Measurements from ENCODE around the gene ALG2. TPM values are rescaled to one million over a fixed set of nuclear protein-coding genes. Genes with fewer than 3 reads are reported as not detected.

ALG2 gene
- total and polyA plus RNA-seq, 2 of the 4 experiments (the other 2 are of a cell fraction), result 36.4 to 38.4 TPM

- no peak overlapping the region for H4K5ac ChIP-seq (ENCODE audit: low read depth, low read length)
- no peak overlapping the region for H3K14ac ChIP-seq (replicated peaks; ENCODE audit: low read depth, low read length)
- H3K4me3 ChIP-seq (ENCODE audit: insufficient read depth, low read depth, low read length), result no peak overlapping the region
- dilution Hi-C loops (cut with HindIII; ENCODE audit: low sequenced_read_pairs, unreplicated experiment) (no loop called here), intact Hi-C loops (cut with micrococcal nuclease) (loop anchor here (1.0 to 10.0 kb wide), 7 partner anchors 81 to 1329 kb away; partner anchors contain the start of gene STX17), in situ Hi-C loops (cut with MboI; ENCODE audit: low sequenced_read_pairs) (loop anchor here (25.0 kb wide), 3 partner anchors 547 to 947 kb away; partner anchors contain the start of gene NR4A3)
- no peaks in the 10 kb centered on the region for H3K27me3 ChIP-seq (ENCODE audit: control insufficient read depth, insufficient read depth, low read length)
- POLR2A ChIA-PET (ENCODE audit: unreplicated experiment), result no interaction called here
- H3K36me3 ChIP-seq (ENCODE audit: control insufficient read depth, insufficient read depth, low read length), result no peaks in the 10 kb centered on the region
- no peak overlapping the region for H3K4me2 ChIP-seq (ENCODE audit: low read depth, low read length)
- no peak overlapping the region for H3K56ac ChIP-seq (ENCODE audit: extremely low read depth, insufficient read depth, low read length)
- no peak overlapping the region for H3K4ac ChIP-seq (ENCODE audit: low read depth, low read length)
- H2AK9ac ChIP-seq (replicated peaks; ENCODE audit: low read depth, low read length, poor library complexity), result no peak overlapping the region
- H2AFZ ChIP-seq (replicated peaks; ENCODE audit: low read length, poor library complexity), result no peak overlapping the region
- no peak overlapping the region for H3K27ac ChIP-seq (ENCODE audit: insufficient read depth, low read length)
- no peak overlapping the region for H2BK5ac ChIP-seq (ENCODE audit: low read depth, low read length, poor library complexity, severe bottlenecking)
- ATAC-seq (ENCODE audit: low read depth) (no peak), DNase-seq (no peak)
- H3K79me1 ChIP-seq (ENCODE audit: low read depth in 1 of 2, low read length in 2 of 2), result no peaks in the 10 kb centered on the region
- CTCF ChIA-PET, result interaction anchor here (0.5 to 0.6 kb wide), 2 partner anchors 904 to 1030 kb away, joined by 3 to 4 read pairs; no protein-coding TSS in a partner anchor
- H4K8ac ChIP-seq (ENCODE audit: low read depth in 2 of 2, low read length in 2 of 2), result no peak overlapping the region
- no peak overlapping the region for H3K23ac ChIP-seq (ENCODE audit: low read depth, low read length)
- H4K20me1 ChIP-seq (ENCODE audit: insufficient read depth, low read length), result no peaks in the 10 kb centered on the region
- no peak overlapping the region for H3K18ac ChIP-seq (ENCODE audit: low read depth, low read length)
- no peak overlapping the region for H2BK20ac ChIP-seq (ENCODE audit: low read depth, low read length)
- H2BK120ac ChIP-seq (ENCODE audit: low read depth, low read length), result no peak overlapping the region
- H3K9me1 ChIP-seq (ENCODE audit: insufficient read depth, low read length), result peaks cover 2% of the 10 kb centered on the region; the same call in 1 of the 2 replicates
- BruUV-seq (replicated peaks), result no TSS peak
- no peak for TF ChIP-seq CEBPB (IDR thresholded peaks at IDR 0.05; ENCODE audit: low read depth, low read length)
- TF ChIP-seq, protein P1, sequence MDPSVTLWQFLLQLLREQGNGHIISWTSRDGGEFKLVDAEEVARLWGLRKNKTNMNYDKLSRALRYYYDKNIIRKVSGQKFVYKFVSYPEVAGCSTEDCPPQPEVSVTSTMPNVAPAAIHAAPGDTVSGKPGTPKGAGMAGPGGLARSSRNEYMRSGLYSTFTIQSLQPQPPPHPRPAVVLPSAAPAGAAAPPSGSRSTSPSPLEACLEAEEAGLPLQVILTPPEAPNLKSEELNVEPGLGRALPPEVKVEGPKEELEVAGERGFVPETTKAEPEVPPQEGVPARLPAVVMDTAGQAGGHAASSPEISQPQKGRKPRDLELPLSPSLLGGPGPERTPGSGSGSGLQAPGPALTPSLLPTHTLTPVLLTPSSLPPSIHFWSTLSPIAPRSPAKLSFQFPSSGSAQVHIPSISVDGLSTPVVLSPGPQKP (IDR thresholded peaks at IDR 0.05; ENCODE audit: borderline replicate concordance, low read depth, low read length), result no peak
- TF ChIP-seq RFX5 (IDR thresholded peaks at IDR 0.05; ENCODE audit: low read depth, low read length), result no peak
- no peak for TF ChIP-seq MAZ (IDR thresholded peaks at IDR 0.05; ENCODE audit: borderline replicate concordance, low read depth, low read length)
- TF ChIP-seq, protein P2, sequence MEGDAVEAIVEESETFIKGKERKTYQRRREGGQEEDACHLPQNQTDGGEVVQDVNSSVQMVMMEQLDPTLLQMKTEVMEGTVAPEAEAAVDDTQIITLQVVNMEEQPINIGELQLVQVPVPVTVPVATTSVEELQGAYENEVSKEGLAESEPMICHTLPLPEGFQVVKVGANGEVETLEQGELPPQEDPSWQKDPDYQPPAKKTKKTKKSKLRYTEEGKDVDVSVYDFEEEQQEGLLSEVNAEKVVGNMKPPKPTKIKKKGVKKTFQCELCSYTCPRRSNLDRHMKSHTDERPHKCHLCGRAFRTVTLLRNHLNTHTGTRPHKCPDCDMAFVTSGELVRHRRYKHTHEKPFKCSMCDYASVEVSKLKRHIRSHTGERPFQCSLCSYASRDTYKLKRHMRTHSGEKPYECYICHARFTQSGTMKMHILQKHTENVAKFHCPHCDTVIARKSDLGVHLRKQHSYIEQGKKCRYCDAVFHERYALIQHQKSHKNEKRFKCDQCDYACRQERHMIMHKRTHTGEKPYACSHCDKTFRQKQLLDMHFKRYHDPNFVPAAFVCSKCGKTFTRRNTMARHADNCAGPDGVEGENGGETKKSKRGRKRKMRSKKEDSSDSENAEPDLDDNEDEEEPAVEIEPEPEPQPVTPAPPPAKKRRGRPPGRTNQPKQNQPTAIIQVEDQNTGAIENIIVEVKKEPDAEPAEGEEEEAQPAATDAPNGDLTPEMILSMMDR (conservative IDR thresholded peaks at IDR 0.05; ENCODE audit: low read depth, low read length), result no peak
- TF ChIP-seq MXI1 (IDR thresholded peaks at IDR 0.05; ENCODE audit: borderline replicate concordance, low read depth, low read length), result no peak
- no peak for TF ChIP-seq CHD1 (IDR thresholded peaks at IDR 0.05; ENCODE audit: low read depth, low read length)
- TF ChIP-seq USF2 (IDR thresholded peaks at IDR 0.05; ENCODE audit: low read depth, low read length), result no peak
- TF ChIP-seq POLR2A (IDR thresholded peaks at IDR 0.05; ENCODE audit: low read depth, low read length), result no peak
- no peak for TF ChIP-seq BHLHE40 (IDR thresholded peaks at IDR 0.05; ENCODE audit: low read depth, low read length)
- TF ChIP-seq SMC3 (IDR thresholded peaks at IDR 0.05; ENCODE audit: low read depth, low read length), result no peak
- TF ChIP-seq FOS (IDR thresholded peaks at IDR 0.05; ENCODE audit: low read depth, low read length), result no peak
- TF ChIP-seq RAD21 (IDR thresholded peaks at IDR 0.05; ENCODE audit: low read length), result no peak
- no peak for TF ChIP-seq NFE2L2 (IDR thresholded peaks at IDR 0.05; ENCODE audit: low read depth, low read length)
- no peak for TF ChIP-seq MAFK (IDR thresholded peaks at IDR 0.05; ENCODE audit: low read depth, low read length)
- TF ChIP-seq RCOR1 (IDR thresholded peaks at IDR 0.05; ENCODE audit: insufficient replicate concordance, low read length), result no peak
- WGBS, 2 experiments (ENCODE audit: extremely low coverage in 2 of 2, insufficient read length in 1 of 2), result no CpG with 5 or more reads among the region's 2 CpGs
- peaks cover 2% of the 10 kb centered on the region; the same call in 1 of the 2 replicates for H3K4me1 ChIP-seq (ENCODE audit: control insufficient read depth, insufficient read depth, low read length)
- H2AK5ac ChIP-seq (ENCODE audit: low read depth, low read length), result no peak overlapping the region
- H4K91ac ChIP-seq (ENCODE audit: insufficient read depth, low read depth, low read length), result no peak overlapping the region
- H3K9ac ChIP-seq (ENCODE audit: low read depth, low read length), result no peak overlapping the region
- no peak overlapping the region for H2BK15ac ChIP-seq (ENCODE audit: low read depth, low read length)
- no peaks in the 10 kb centered on the region for H3K9me3 ChIP-seq (ENCODE audit: control insufficient read depth, insufficient read depth, low read length)
Observed at GRCh38 chr9:99265691-99266090, 43.9 kb upstream of the ALG2 start.
